HL-60 (cell line): ENCODE measurements around the gene SHC1.

Experiments
- DNase-seq, 2 experiments: peaks; one replicate each; pipeline ENCODE4 v3.0.0-alpha.2; 2010 to 2020; ENCODE audit warnings: low read depth in 1 of 2, low spot score in 1 of 2
- H3K27ac ChIP-seq: fragments of 250-450 bp; sonication (Bioruptor Pico); replicated peaks from 2 replicates; pipeline ENCODE4 v1.5.1; 2020; ENCODE audit warnings: mild to moderate bottlenecking, moderate library complexity
- H3K27me3 ChIP-seq: fragments of 250-450 bp; sonication (Bioruptor Pico); 2 replicates; pipeline ENCODE4 v1.5.1; 2021; ENCODE audit warnings: mild to moderate bottlenecking, moderate library complexity; ENCODE audit not compliant: insufficient read depth, poor library complexity, severe bottlenecking
- H3K4me3 ChIP-seq: replicated peaks from 2 replicates; pipeline ENCODE4 v1.5.1; 2011; ENCODE audit warnings: mild to moderate bottlenecking, control low read depth, low read length; ENCODE audit not compliant: insufficient read depth
- CTCF ChIP-seq: IDR thresholded peaks from one replicate; pipeline ENCODE4 v1.5.1; 2011; ENCODE audit warnings: low read length, control low read depth, inconsistent platforms; ENCODE audit not compliant: insufficient read depth
- GABPA ChIP-seq: IDR thresholded peaks from 2 replicates; pipeline ENCODE4 v1.6.1; 2012; ENCODE audit warnings: low read depth
- POLR2AphosphoS5 ChIP-seq: IDR thresholded peaks from 2 replicates; pipeline ENCODE4 v1.6.1; 2012; ENCODE audit warnings: low read depth
- REST ChIP-seq: IDR thresholded peaks from 2 replicates; pipeline ENCODE4 v1.6.1; 2012; ENCODE audit warnings: low read depth; ENCODE audit not compliant: insufficient replicate concordance
- SPI1 ChIP-seq: IDR thresholded peaks from 2 replicates; pipeline ENCODE4 v1.6.1; 2012; ENCODE audit warnings: low read depth, mild to moderate bottlenecking, borderline replicate concordance

Gene SHC1

GRCh38 chr1:154937988-154938386 lies 32.6 kb downstream of the SHC1 start:
- Histone ChIP-seq H3K27me3 (no peaks in the 10 kb centered on the region), H3K4me3 (peak overlapping the region; percentile 58; the same call in 1 of the 2 replicates), H3K27ac (peak overlapping the region; percentile 100)
- DNase-seq: no peak
- TF ChIP-seq CTCF (no peak), REST (no peak), GABPA (no peak), SPI1 (no peak), POLR2AphosphoS5 (no peak)

GRCh38 chr1:154937085-154937987 lies 33.2 kb downstream of the SHC1 start:
- Histone ChIP-seq H3K27me3 (no peaks in the 10 kb centered on the region), H3K27ac (peak overlapping the region; percentile 100), H3K4me3 (peak overlapping the region; percentile 58)
- peak; percentile 88 to 95 for DNase-seq
- TF ChIP-seq GABPA (peak; percentile 28; the same call in 1 of the 2 replicates), POLR2AphosphoS5 (0 out of 2 replicates have a peak, but pooled peaks have one; percentile 25), CTCF (no peak), SPI1 (no peak), REST (no peak)

DNA sequence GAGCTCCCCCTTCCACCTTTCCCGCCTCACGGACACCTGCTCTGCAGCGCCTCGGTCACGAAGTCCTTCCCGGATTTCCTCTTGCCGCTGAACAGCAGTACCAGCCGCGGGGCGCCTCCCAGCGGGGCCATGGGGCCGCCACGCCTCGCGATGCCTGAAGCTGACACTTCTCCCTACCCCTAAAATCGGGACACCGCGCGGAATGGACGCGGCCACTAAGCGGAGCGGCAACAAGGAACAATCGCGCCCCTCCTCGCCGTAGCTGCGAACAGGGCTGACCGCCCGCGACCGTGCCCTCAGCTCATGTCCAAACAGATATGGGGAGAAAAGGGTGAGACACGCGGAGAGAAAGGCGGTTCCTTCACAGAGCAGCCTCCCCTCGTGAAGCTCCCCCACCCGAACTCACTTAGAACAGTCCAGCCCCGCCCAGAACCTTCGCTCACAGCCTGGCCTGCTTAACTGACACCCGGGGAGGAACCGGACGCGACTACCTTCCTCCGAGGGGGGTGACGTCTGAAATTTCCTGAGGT lies 33.9 kb downstream of the SHC1 start, which contains the start of gene PMVK:
TSS of gene PMVK (minus strand) at position 165 of the 530 bp plus-strand sequence. CDS start at position 131, 34 bp downstream.
- H3K27ac ChIP-seq: peak within 1 kb of the TSS; percentile 100
- no peaks in the 10 kb centered on the region for H3K27me3 ChIP-seq
- peak; percentile 97 for DNase-seq
- TF ChIP-seq REST (peak; percentile 67), CTCF (no peak), GABPA (0 out of 2 replicates have a peak, but pooled peaks have one; percentile 33), POLR2AphosphoS5 (peak; percentile 85), SPI1 (peak; percentile 30; the same call in 1 of the 2 replicates)
- peak within 1 kb of the TSS; percentile 58 for H3K4me3 ChIP-seq
